Iris pigment epithelial cell (primary cell): ENCODE measurements around the gene ANKRD6.
A peak's percentile ranks its signal among the peaks of the same experiment; 100 is the strongest.
"Not testable (repeated sequence)": the region's sequence is repeated elsewhere in the genome, so short reads cannot be mapped to it uniquely, and the experiment has no call there.

Experiments
- DNase-seq: peaks from one replicate; pipeline ENCODE4 v3.0.0-alpha.2; 2011; ENCODE audit warnings: low read depth

ANKRD6 gene

GRCh38 chr6:89602166-89602565 lies 169.2 kb downstream of the ANKRD6 start:
- no peak for DNase-seq

GRCh38 chr6:89604653-89605052 lies 171.7 kb downstream of the ANKRD6 start:
- DNase-seq = no peak

- DNase-seq = no peak
These were observed 172.9 kb downstream of the ANKRD6 start for GRCh38 chr6:89605861-89606260.

GRCh38 chr6:89610149-89610642 lies 177.2 kb downstream of the ANKRD6 start:
- DNase-seq = peak; percentile 36

GRCh38 chr6:89611666-89612065 lies 178.7 kb downstream of the ANKRD6 start:
- DNase-seq = peak; percentile 29

GRCh38 chr6:89612121-89612520 lies 179.2 kb downstream of the ANKRD6 start:
- no peak for DNase-seq

- DNase-seq = no peak
These were observed 180.8 kb downstream of the ANKRD6 start for GRCh38 chr6:89613790-89614189.

GRCh38 chr6:89615882-89616281 lies 182.9 kb downstream of the ANKRD6 start:
- no peak for DNase-seq

GRCh38 chr6:89616531-89616930 lies 183.6 kb downstream of the ANKRD6 start:
- no peak for DNase-seq

GRCh38 chr6:89618026-89618425 lies 185.1 kb downstream of the ANKRD6 start:
- DNase-seq = no peak

GRCh38 chr6:89619567-89619966 lies 186.6 kb downstream of the ANKRD6 start:
- DNase-seq = no peak

- DNase-seq = no peak
These were observed 190.8 kb downstream of the ANKRD6 start for GRCh38 chr6:89623749-89624148.

- DNase-seq = no peak
These were observed 197.5 kb downstream of the ANKRD6 start for GRCh38 chr6:89630488-89630887.

GRCh38 chr6:89636412-89636811 lies 203.5 kb downstream of the ANKRD6 start:
- DNase-seq = not testable (repeated sequence)

- no peak for DNase-seq
These were observed 205.0 kb downstream of the ANKRD6 start for GRCh38 chr6:89637960-89638319.

GRCh38 chr6:89638320-89639195 lies 205.6 kb downstream of the ANKRD6 start, which contains the start of gene LYRM2:
LYRM2 (minus strand) TSS chr6:89638747; CDS start chr6:89638716, 31 bp downstream.
- peak; percentile 94 for DNase-seq

GRCh38 chr6:89640804-89641203 lies 207.9 kb downstream of the ANKRD6 start:
- DNase-seq = peak; percentile 54

GRCh38 chr6:89641581-89641980 lies 208.6 kb downstream of the ANKRD6 start:
- DNase-seq = not testable (repeated sequence)

- no peak for DNase-seq
These were observed 210.0 kb downstream of the ANKRD6 start for GRCh38 chr6:89642956-89643355.

GRCh38 chr6:89643406-89643805 lies 210.5 kb downstream of the ANKRD6 start:
- no peak for DNase-seq

GRCh38 chr6:89644864-89645263 lies 211.9 kb downstream of the ANKRD6 start:
- no peak for DNase-seq

GRCh38 chr6:89649682-89650081 lies 216.7 kb downstream of the ANKRD6 start:
- no peak for DNase-seq

GRCh38 chr6:89650579-89650978 lies 217.6 kb downstream of the ANKRD6 start:
- DNase-seq = no peak

GRCh38 chr6:89655122-89655521 lies 222.2 kb downstream of the ANKRD6 start:
- DNase-seq = peak; percentile 33
